Astrocyte of the hippocampus (primary cell): ENCODE results near the gene ADGRF1.
"Not testable (repeated sequence)": the region's sequence is repeated elsewhere in the genome, so short reads cannot be mapped to it uniquely, and the experiment has no call there.

ENCODE experiments used
- DNase-seq: peaks from one replicate; pipeline ENCODE4 v3.0.0; 2011; ENCODE audit warnings: low read depth, low spot score

Gene ADGRF1

GRCh38 chr6:47022191-47022590 is 19.9 kb downstream of the ADGRF1 start:
- DNase-seq = no peak

- DNase-seq = no peak
Measured at GRCh38 chr6:47019941-47020340, 22.2 kb downstream of the ADGRF1 start.

GRCh38 chr6:47016909-47017308 is 25.2 kb downstream of the ADGRF1 start:
- no peak for DNase-seq

GRCh38 chr6:47016261-47016660 is 25.9 kb downstream of the ADGRF1 start:
- DNase-seq = no peak

GRCh38 chr6:47014401-47014800 is 27.7 kb downstream of the ADGRF1 start:
- no peak for DNase-seq

GRCh38 chr6:47009583-47009982 is 32.5 kb downstream of the ADGRF1 start:
- DNase-seq = no peak

GRCh38 chr6:47008397-47008763 is 33.8 kb downstream of the ADGRF1 start:
- DNase-seq = no peak

GRCh38 chr6:47007657-47008396 is 34.3 kb downstream of the ADGRF1 start:
- DNase-seq = peak; percentile 30

- no peak for DNase-seq
Measured at GRCh38 chr6:47005486-47005885, 36.6 kb downstream of the ADGRF1 start.

GRCh38 chr6:47004463-47004862 is 37.7 kb downstream of the ADGRF1 start:
- no peak for DNase-seq

- DNase-seq = no peak
Measured at GRCh38 chr6:47000842-47001241, 41.3 kb downstream of the ADGRF1 start.

- DNase-seq = peak; percentile 61
Measured at GRCh38 chr6:46998436-46999017, 43.6 kb downstream of the ADGRF1 start.

GRCh38 chr6:46997646-46998045 is 44.5 kb downstream of the ADGRF1 start:
- DNase-seq = no peak

GRCh38 chr6:46996860-46997641 is 45.1 kb downstream of the ADGRF1 start:
- DNase-seq = no peak

GRCh38 chr6:46994933-46995332 is 47.2 kb downstream of the ADGRF1 start:
- DNase-seq = no peak

GRCh38 chr6:46993846-46994245 is 48.3 kb downstream of the ADGRF1 start:
- DNase-seq = peak; percentile 91

GRCh38 chr6:46992391-46992790 is 49.7 kb downstream of the ADGRF1 start:
- DNase-seq = not testable (repeated sequence)

- peak; percentile 76 for DNase-seq
Measured at GRCh38 chr6:46990818-46991510, 51.2 kb downstream of the ADGRF1 start.

- DNase-seq = no peak
Measured at GRCh38 chr6:46990031-46990644, 52.0 kb downstream of the ADGRF1 start.

GRCh38 chr6:46989398-46989797 is 52.7 kb downstream of the ADGRF1 start:
- peak; percentile 50 for DNase-seq

- no peak for DNase-seq
Measured at GRCh38 chr6:46985943-46986342, 56.2 kb downstream of the ADGRF1 start.

- peak; percentile 56 for DNase-seq
Measured at GRCh38 chr6:46983007-46983411, 59.1 kb downstream of the ADGRF1 start.
